Measurements from ENCODE around the gene USP53.
"Not testable (repeated sequence)": the region's sequence is repeated elsewhere in the genome, so short reads cannot be mapped to it uniquely, and the experiment has no call there.

USP53 gene

DNA sequence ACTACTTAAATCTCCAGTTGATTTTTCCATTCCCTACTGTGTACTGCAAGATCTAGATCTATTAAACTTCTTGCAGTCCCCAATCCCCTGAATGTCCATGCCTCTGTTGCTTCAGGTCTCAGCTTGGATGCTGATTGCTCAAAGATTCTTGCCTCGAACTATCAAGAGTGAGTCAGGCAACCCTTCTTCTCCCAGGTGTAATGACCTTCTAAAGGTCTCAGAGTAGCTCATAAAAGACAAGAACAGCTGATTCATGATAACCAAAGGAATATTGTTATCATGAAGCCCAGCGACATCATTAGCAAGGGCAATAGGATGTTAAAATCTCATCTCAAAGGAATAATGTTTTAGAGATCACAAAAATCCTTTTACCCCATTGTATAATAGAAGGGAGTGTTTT, 116.2 kb downstream of the USP53 start:
- TF ChIP-seq ZNF70 (CRISPR knock-in tag; IDR thresholded peaks at IDR 0.05) (no peak), ESRRG (CRISPR knock-in tag; IDR thresholded peaks at IDR 0.05) (no peak), PPARA (CRISPR knock-in tag; IDR thresholded peaks at IDR 0.05; ENCODE audit: borderline replicate concordance) (no peak), ZFP30 (CRISPR knock-in tag; IDR thresholded peaks at IDR 0.05) (no peak), TCF4 (CRISPR knock-in tag; IDR thresholded peaks at IDR 0.05; ENCODE audit: borderline replicate concordance) (no peak), OSR1 (CRISPR knock-in tag; IDR thresholded peaks at IDR 0.05) (no peak), RARB (CRISPR knock-in tag; IDR thresholded peaks at IDR 0.05) (no peak), ZNF565 (CRISPR knock-in tag; conservative IDR thresholded peaks at IDR 0.05; ENCODE audit: low read depth) (no peak), GLIS3 (CRISPR knock-in tag; IDR thresholded peaks at IDR 0.05) (no peak), ISL1 (CRISPR knock-in tag; IDR thresholded peaks at IDR 0.05) (no peak), ZFP3 (CRISPR knock-in tag; IDR thresholded peaks at IDR 0.05) (no peak), ZNF8 (CRISPR knock-in tag; IDR thresholded peaks at IDR 0.05) (no peak)
- TF ChIP-seq, protein P1, sequence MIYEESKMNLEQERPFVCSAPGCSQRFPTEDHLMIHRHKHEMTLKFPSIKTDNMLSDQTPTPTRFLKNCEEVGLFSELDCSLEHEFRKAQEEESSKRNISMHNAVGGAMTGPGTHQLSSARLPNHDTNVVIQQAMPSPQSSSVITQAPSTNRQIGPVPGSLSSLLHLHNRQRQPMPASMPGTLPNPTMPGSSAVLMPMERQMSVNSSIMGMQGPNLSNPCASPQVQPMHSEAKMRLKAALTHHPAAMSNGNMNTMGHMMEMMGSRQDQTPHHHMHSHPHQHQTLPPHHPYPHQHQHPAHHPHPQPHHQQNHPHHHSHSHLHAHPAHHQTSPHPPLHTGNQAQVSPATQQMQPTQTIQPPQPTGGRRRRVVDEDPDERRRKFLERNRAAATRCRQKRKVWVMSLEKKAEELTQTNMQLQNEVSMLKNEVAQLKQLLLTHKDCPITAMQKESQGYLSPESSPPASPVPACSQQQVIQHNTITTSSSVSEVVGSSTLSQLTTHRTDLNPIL (CRISPR knock-in tag; IDR thresholded peaks at IDR 0.05; ENCODE audit: low read depth): no peak
- ATAC-seq: no peak

DNA sequence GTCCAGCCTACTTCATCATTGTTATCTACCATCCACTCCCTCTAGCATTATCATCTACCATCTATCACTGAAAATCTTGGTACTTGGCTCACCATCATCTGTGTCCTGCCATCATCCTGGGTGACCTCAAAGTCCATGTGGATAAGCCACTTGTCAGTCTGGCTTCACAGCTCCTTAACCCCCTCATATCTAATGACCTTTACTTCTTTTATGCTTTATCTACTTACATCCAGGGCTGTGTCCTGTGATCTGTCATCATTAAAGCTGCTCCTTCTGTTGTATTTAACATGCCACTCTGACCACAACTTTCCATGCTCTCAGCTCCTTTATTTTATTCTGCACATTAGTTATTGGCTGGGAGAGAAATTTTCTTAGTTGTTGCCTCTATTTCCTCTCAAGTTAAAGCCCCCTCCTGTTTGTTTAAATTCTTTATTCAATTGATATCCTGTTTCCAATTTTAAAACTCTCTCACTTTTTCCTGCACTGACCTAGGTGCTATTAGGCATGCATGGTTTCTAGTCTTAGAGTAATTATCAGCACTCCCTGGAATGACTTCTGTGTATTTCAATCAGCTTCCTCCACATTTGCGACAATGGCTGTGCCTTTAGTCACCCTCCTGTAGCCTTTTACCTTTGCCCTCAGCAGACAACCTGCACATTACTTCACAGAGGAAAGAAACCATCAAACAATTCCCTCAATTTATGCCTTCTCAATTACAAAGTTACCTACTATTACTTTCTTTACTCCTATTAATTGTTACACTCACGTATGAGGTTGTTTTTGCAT, 117.5 kb downstream of the USP53 start:
- TF ChIP-seq ZFP3 (CRISPR knock-in tag; IDR thresholded peaks at IDR 0.05) (no peak), BACH2 (CRISPR knock-in tag; IDR thresholded peaks at IDR 0.05; ENCODE audit: borderline replicate concordance) (no peak), TCF4 (CRISPR knock-in tag; IDR thresholded peaks at IDR 0.05; ENCODE audit: borderline replicate concordance) (no peak), ZNF8 (CRISPR knock-in tag; IDR thresholded peaks at IDR 0.05) (no peak)
- ATAC-seq: no peak

DNA sequence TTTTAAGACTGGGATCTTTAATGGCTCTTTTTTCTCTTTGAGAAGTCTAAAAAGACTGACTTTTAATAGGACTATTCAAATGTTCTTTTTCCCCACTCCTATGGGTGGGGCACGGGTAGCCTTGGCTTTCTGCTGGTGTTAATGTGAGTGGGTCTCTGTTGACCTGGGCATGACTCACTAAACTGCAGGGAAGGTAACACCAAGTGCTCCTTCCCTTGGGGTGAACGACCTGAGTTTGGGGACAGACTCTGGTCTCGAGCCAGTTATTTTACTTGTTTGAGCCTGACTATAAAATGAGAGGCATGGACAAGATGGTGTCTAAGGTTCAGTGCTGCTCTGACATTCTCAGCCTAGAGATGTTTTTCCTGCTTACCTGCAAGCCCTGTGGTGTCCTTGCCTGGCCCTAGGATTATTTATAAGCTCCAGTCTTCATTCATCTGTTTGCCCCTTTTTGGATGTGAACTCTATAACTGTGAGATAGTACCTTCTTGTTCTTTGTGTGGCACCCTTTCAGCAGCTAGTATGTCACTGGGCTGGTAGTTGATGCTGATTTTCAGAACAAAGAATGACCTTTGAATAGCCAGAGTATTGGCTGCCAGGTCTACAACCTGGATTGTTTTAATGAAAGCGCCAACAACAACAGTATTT, 123.9 kb downstream of the USP53 start:
- not testable (repeated sequence) for ATAC-seq

DNA sequence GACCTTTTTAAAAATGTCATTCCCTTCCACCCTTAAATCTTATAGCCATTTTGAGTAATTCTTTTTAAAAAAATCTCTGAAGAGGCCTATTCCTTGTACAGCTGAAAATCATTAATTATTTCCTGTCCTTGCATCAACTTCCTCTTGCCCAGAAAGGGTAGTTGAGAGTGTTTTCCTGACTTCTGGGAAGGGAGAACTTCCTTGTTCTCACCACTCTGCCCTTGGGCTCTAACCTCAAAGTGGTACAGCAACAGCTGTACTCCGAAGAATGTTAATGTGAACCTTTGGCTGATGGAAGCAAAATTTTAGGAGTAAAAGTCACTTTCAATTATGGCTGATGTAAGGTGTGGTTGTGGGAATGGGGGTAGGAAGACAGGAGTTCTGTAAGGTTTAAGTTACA, 124.5 kb downstream of the USP53 start:
- TF ChIP-seq, protein P2, sequence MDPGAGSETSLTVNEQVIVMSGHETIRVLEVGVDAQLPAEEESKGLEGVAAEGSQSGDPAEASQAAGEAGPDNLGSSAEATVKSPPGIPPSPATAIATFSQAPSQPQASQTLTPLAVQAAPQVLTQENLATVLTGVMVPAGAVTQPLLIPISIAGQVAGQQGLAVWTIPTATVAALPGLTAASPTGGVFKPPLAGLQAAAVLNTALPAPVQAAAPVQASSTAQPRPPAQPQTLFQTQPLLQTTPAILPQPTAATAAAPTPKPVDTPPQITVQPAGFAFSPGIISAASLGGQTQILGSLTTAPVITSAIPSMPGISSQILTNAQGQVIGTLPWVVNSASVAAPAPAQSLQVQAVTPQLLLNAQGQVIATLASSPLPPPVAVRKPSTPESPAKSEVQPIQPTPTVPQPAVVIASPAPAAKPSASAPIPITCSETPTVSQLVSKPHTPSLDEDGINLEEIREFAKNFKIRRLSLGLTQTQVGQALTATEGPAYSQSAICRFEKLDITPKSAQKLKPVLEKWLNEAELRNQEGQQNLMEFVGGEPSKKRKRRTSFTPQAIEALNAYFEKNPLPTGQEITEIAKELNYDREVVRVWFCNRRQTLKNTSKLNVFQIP (CRISPR knock-in tag; IDR thresholded peaks at IDR 0.05; ENCODE audit: borderline replicate concordance, low read depth): no peak
- TF ChIP-seq ARNTL (CRISPR knock-in tag; IDR thresholded peaks at IDR 0.05; ENCODE audit: borderline replicate concordance, low read depth) (no peak), TCF4 (CRISPR knock-in tag; IDR thresholded peaks at IDR 0.05; ENCODE audit: borderline replicate concordance) (no peak)

DNA sequence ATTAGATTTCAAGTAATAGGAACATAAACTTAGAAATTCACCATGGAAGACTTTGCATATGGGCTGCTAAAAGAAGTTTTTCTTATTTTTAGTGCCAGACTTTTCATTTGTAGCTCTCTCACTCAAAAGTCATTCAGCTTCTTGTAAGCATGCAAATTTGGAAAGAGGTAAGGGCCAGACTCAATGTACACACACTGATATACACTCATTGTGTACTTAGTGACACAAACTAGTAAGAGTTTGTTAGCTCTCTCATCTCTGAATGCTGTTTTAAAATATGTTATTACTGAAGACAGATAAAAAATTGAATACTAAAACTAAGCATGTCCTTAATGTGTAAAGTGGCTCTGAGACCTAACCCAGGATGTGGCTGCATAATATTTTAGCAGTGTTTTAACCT, 127.4 kb downstream of the USP53 start:
- not testable (repeated sequence) for ATAC-seq

More for the DNA sequence above, 124.5 kb downstream of the USP53 start:
- ATAC-seq: no peak

DNA sequence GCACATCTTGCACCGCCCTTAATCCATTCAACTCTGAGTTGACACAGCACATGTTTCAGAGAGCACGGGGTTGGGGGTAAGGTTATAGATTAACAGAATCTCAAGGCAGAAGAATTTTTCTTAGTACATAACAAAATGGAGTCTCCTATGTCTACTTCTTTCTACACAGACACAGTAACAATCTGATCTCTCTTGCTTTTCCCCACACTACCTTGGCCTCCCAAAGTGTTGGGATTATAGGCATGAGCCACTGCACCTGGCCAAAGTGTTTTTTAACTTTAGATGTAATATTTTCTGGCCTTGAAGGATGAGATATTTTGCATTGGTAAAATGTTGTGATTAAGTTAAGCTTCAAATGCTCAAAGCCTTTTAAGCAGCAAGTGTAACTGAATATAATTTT, 130.8 kb downstream of the USP53 start:
- ATAC-seq: not testable (repeated sequence)
